Esophagus muscularis mucosa (tissue), 3 donors: ENCODE results near the gene SAE1.

Source experiments
- POLR2A ChIP-seq: fragments of 450-650 bp; IDR thresholded peaks from one replicate; pipeline ENCODE4 v1.6.1; 2017; ENCODE audit warnings: antibody characterized with exemption, moderate library complexity, mild to moderate bottlenecking, low read depth
- TF ChIP-seq, protein P1 (sequence below), 3 experiments: fragments of 200-600 bp in 2 of 3; fragments of 450-650 bp in 1 of 3; sonication (generic) in 2 of 3; IDR thresholded peaks; one replicate each; pipeline ENCODE4 v1.5.1; 2017 to 2019; ENCODE audit warnings: antibody characterized with exemption in 3 of 3, mild to moderate bottlenecking in 2 of 3, moderate library complexity in 1 of 3

DNA sequence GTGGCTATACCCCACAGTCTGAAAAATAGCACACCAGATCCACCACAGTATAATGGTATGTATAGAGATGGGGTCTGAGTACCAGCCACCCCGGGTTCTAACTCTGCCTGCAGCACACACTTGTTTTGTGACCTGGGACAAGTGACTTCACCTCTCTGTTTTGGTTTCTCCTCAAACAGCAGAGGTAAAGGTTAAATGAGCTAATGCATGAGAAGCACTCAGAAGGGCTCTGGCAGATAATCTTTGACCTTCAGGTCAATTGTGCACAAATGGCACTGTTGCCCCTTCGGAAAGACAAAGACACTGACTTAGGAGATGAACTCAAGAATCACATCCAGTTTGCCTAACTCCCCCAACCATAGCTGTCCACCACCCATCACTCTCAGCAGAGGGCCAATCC lies 24.8 kb upstream of the SAE1 start:
- TF ChIP-seq, protein P1, sequence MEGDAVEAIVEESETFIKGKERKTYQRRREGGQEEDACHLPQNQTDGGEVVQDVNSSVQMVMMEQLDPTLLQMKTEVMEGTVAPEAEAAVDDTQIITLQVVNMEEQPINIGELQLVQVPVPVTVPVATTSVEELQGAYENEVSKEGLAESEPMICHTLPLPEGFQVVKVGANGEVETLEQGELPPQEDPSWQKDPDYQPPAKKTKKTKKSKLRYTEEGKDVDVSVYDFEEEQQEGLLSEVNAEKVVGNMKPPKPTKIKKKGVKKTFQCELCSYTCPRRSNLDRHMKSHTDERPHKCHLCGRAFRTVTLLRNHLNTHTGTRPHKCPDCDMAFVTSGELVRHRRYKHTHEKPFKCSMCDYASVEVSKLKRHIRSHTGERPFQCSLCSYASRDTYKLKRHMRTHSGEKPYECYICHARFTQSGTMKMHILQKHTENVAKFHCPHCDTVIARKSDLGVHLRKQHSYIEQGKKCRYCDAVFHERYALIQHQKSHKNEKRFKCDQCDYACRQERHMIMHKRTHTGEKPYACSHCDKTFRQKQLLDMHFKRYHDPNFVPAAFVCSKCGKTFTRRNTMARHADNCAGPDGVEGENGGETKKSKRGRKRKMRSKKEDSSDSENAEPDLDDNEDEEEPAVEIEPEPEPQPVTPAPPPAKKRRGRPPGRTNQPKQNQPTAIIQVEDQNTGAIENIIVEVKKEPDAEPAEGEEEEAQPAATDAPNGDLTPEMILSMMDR (IDR thresholded peaks at IDR 0.05) = no peak
- TF ChIP-seq POLR2A = no peak
